Fibroblast of lung (primary cell): ENCODE results near the gene MCTP2.

ENCODE experiments used
- EZH2 ChIP-seq: IDR thresholded peaks from 2 replicates; pipeline ENCODE4 v1.5.1; 2012; ENCODE audit warnings: low read length, control low read depth, mild to moderate bottlenecking; ENCODE audit errors: missing control alignments
- TF ChIP-seq, protein P1 (sequence below), 2 donors: IDR thresholded peaks in 1 of 2; conservative IDR thresholded peaks in 1 of 2; 1 replicate in 1 of 2; 2 replicates in 1 of 2; pipeline ENCODE4 v1.5.1; 2011 to 2012; ENCODE audit warnings: low read length in 2 of 2, control low read depth in 1 of 2, inconsistent platforms in 1 of 2, low read depth in 1 of 2, mild to moderate bottlenecking in 1 of 2

DNA sequence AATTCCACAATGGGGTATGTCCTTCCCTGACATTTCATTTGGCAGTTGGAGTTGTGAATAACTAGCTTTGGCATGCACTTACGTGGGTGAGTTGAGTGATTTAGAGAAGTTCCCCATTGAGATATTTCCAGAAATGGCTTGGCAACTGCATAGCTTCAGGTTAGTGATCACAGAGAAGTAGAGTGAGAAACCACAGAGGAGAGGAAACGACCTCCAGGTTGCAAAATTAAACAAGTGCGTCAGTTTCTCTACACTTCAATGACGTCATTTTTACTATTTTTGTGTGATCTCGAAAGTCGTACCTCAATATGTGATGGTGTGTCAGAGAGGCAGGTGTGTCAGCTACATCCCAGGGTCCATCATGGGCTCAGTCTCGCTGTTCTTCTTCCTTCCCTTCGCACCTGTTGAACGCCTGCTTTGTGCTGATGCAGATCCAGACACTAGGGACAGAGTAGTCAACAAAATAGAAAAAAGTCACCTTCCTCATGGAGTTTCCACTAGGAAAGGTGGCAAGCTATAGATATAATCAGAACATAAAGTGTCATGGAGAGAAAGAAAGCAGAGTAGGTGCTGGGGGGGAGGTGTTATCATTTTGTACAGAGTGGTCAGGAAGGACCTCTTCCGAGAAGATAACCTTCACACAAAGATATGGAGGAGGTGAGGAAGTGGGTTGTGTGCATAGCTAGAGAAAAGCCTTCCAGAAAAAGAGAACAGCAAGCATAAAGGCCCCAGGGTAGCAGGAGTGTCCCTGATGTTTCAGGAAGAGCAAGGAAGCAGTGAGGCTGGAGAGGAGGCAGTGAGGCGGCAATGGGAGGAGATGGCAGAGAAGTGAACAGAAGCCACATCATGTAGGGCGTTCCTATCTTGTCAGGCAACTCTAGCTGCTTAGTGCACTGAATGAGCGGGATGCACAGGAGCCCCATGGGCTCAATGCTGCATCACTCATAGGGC lies 75.6 kb downstream of the MCTP2 start:
- TF ChIP-seq, protein P1, sequence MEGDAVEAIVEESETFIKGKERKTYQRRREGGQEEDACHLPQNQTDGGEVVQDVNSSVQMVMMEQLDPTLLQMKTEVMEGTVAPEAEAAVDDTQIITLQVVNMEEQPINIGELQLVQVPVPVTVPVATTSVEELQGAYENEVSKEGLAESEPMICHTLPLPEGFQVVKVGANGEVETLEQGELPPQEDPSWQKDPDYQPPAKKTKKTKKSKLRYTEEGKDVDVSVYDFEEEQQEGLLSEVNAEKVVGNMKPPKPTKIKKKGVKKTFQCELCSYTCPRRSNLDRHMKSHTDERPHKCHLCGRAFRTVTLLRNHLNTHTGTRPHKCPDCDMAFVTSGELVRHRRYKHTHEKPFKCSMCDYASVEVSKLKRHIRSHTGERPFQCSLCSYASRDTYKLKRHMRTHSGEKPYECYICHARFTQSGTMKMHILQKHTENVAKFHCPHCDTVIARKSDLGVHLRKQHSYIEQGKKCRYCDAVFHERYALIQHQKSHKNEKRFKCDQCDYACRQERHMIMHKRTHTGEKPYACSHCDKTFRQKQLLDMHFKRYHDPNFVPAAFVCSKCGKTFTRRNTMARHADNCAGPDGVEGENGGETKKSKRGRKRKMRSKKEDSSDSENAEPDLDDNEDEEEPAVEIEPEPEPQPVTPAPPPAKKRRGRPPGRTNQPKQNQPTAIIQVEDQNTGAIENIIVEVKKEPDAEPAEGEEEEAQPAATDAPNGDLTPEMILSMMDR (conservative IDR thresholded peaks at IDR 0.05 in 1 of 2, IDR thresholded peaks at IDR 0.05 in 1 of 2; ENCODE audit: low read depth in 1 of 2, low read length in 2 of 2), result no peak
- TF ChIP-seq EZH2, result no peak
